HepG2 (cell line): ENCODE data around the gene FGGY. TPM values are rescaled to one million over a fixed set of nuclear protein-coding genes. Genes with fewer than 3 reads are reported as not detected.

Experiments used
- ATAC-seq: fragments of 200-7000 bp; cut with Tn5 transposase; 3 replicates; pipeline ENCODE4 v1.9.1; 2020; ENCODE audit warnings: mild to moderate bottlenecking, moderate library complexity
- BruUV-seq: library from RNA; stranded (reverse); fragments of 400-500 nt; replicated peaks from 2 replicates; lab custom pipeline; 2021; lab: Mats Ljungman, UMichigan
- CTCF ChIA-PET: fragments of 300-600 bp; formaldehyde crosslinking; extraction: SDS; loops from one replicate; lab custom pipeline; 2021; ENCODE audit warnings: low total read pairs, inconsistent platforms, low intra/inter-chr PET ratio; lab: Yijun Ruan, JAX
- POLR2A ChIA-PET: fragments of 350-600 bp; sonication (Branson Sonifier 250); formaldehyde crosslinking; loops from one replicate; lab custom pipeline; 2020; ENCODE audit warnings: antibody characterized with exemption, inconsistent platforms; lab: Yijun Ruan, JAX
- DNase-seq: peaks from one replicate; pipeline ENCODE4 v3.0.0-alpha.2; 2015; ENCODE audit warnings: low spot score
- FAIRE-seq: peaks from 3 replicates; lab custom pipeline; 2011; peaks lifted over from hg19 to GRCh38; lab: Jason Lieb, UNC
- H2AFZ ChIP-seq: one replicate; pipeline ENCODE4 v1.6.1; 2011; ENCODE audit warnings: low read length, inconsistent platforms
- H3K27ac ChIP-seq: fragments of 300-600 bp; 3 replicates; pipeline ENCODE4 v1.8.0; 2011; ENCODE audit warnings: mixed run types, mild to moderate bottlenecking, mixed read lengths, low read length, inconsistent platforms; ENCODE audit not compliant: insufficient read depth; ENCODE audit errors: extremely low read length
- H3K27me3 ChIP-seq, 2 experiments: fragments of 200-600 bp in 1 of 2; 2 replicates in 1 of 2; 3 replicates in 1 of 2; pipeline versions ENCODE4 v1.6.0 to v1.8.0; 2011; ENCODE audit warnings: low read length in 2 of 2, mild to moderate bottlenecking in 2 of 2, moderate library complexity in 2 of 2, inconsistent platforms in 1 of 2; ENCODE audit not compliant: insufficient read depth in 2 of 2, control insufficient read depth in 1 of 2
- H3K36me3 ChIP-seq, 2 experiments: fragments of 200-600 bp in 1 of 2; replicated peaks in 1 of 2; 2 replicates in 1 of 2; 3 replicates in 1 of 2; pipeline versions ENCODE4 v1.5.1 to v1.8.0; 2011; ENCODE audit warnings: low read length in 2 of 2, inconsistent platforms in 1 of 2; ENCODE audit not compliant: insufficient read depth in 2 of 2, control insufficient read depth in 1 of 2
- H3K4me1 ChIP-seq: 2 replicates; pipeline ENCODE4 v1.5.1; 2012; ENCODE audit warnings: low read length, inconsistent platforms; ENCODE audit not compliant: insufficient read depth
- H3K4me2 ChIP-seq: 2 replicates; pipeline ENCODE4 v1.6.0; 2011; ENCODE audit warnings: low read depth, low read length, inconsistent platforms
- H3K4me3 ChIP-seq, 3 experiments: fragments of 200-600 bp in 1 of 3; sonication (generic), shearing (Covaris generic) in 1 of 3; replicated peaks in 1 of 3; 2 replicates each; pipeline ENCODE4 v1.5.1; 2011 to 2016; ENCODE audit warnings: low read length in 3 of 3, inconsistent platforms in 2 of 3, low read depth in 2 of 3, mild to moderate bottlenecking in 2 of 3, control low read depth in 1 of 3, mixed read lengths in 1 of 3; ENCODE audit not compliant: insufficient read depth in 1 of 3
- H3K79me2 ChIP-seq: one replicate; pipeline ENCODE4 v1.6.1; 2011; ENCODE audit warnings: low read length, inconsistent platforms; ENCODE audit not compliant: insufficient read depth
- H3K9ac ChIP-seq: 2 replicates; pipeline ENCODE4 v1.6.0; 2011; ENCODE audit warnings: mild to moderate bottlenecking, low read depth, low read length, inconsistent platforms; ENCODE audit not compliant: insufficient read depth
- H3K9me3 ChIP-seq: 2 replicates; pipeline ENCODE4 v1.5.1; 2012; ENCODE audit warnings: mild to moderate bottlenecking, low read length
- H4K20me1 ChIP-seq: 2 replicates; pipeline ENCODE4 v1.6.0; 2011; ENCODE audit warnings: inconsistent platforms, mild to moderate bottlenecking, low read length, moderate library complexity; ENCODE audit not compliant: insufficient read depth
- BHLHE40 ChIP-seq: IDR thresholded peaks from 2 replicates; pipeline ENCODE4 v1.6.1; 2011; ENCODE audit warnings: low read length, improper control_type of control experiment
- FOXO1 ChIP-seq: sonication (generic); formaldehyde crosslinking; IDR thresholded peaks from 2 replicates; pipeline ENCODE4 v1.4.0; 2020; ENCODE audit warnings: missing genetic modification reagents
- HES4 ChIP-seq: sonication (generic); formaldehyde crosslinking; IDR thresholded peaks from 2 replicates; pipeline ENCODE4 v1.9.0; 2021; ENCODE audit warnings: mild to moderate bottlenecking, missing genetic modification reagents, borderline replicate concordance
- MAFG ChIP-seq: sonication (generic); formaldehyde crosslinking; IDR thresholded peaks from 2 replicates; pipeline ENCODE4 v1.5.1; 2020; ENCODE audit warnings: mild to moderate bottlenecking, missing genetic modification reagents
- NCOR1 ChIP-seq: fragments of 200-600 bp; sonication (generic); IDR thresholded peaks from 2 replicates; pipeline ENCODE4 v1.7.0; 2017; ENCODE audit warnings: antibody characterized with exemption, low read length, borderline replicate concordance
- ZNF24 ChIP-seq: fragments of 450-650 bp; IDR thresholded peaks from 2 replicates; pipeline ENCODE4 v1.6.1; 2017; ENCODE audit warnings: antibody characterized with exemption, mild to moderate bottlenecking
- ZNF773 ChIP-seq: sonication (generic); formaldehyde crosslinking; IDR thresholded peaks from 2 replicates; pipeline ENCODE4 v1.4.0; 2020; ENCODE audit warnings: missing genetic modification reagents, borderline replicate concordance
- ZNF850 ChIP-seq: sonication (generic); formaldehyde crosslinking; conservative IDR thresholded peaks from 2 replicates; pipeline ENCODE4 v1.9.0; 2021; ENCODE audit warnings: mild to moderate bottlenecking, missing genetic modification reagents
- WGBS: methylation state at CpG from one replicate; pipeline ENCODE4 v1.1.6; 2017; ENCODE audit warnings: low lambda C conversion rate; 5-methylcytosine and 5-hydroxymethylcytosine counted together
- in situ Hi-C: cut with HindIII; loops from 2 replicates; pipeline ENCODE4 v1.10.0; 2017; ENCODE audit warnings: low pct_unique_long_range_greater_than_20kb; ENCODE audit not compliant: extremely low pct_ligation_motif_present
- intact Hi-C: fragments of 100-400 bp; cut with micrococcal nuclease; formaldehyde crosslinking; loops from one replicate; pipeline ENCODE4 v1.10.0; 2022; ENCODE audit not compliant: unreplicated experiment
- polyA plus RNA-seq, 8 experiments: library from polyadenylated mRNA; depleted of rRNA in 3 of 8; stranded (reverse) in 7 of 8; unstranded in 1 of 8; fragments of >200 nt; fragmentation: Illumina TruSeq in 4 of 8; extraction: Trizol in 4 of 8; gene quantifications; 2 replicates each; pipeline versions ENCODE4 v1.2.1 to v1.2.3, GENCODE V29; 2011 to 2016; ENCODE audit warnings: low read depth in 4 of 8, missing spikeins in 1 of 8, mixed read lengths in 1 of 8; ENCODE audit not compliant: insufficient read depth in 1 of 8
- total RNA-seq, 5 experiments: library from RNA; depleted of rRNA; stranded (reverse); fragments of >200 nt; fragmentation: Illumina TruSeq; extraction: Trizol; gene quantifications; 2 replicates each; pipeline ENCODE4 v1.2.3, GENCODE V29; 2016; ENCODE audit warnings: low read depth in 1 of 5
- TF ChIP-seq, protein P1 (sequence below): IDR thresholded peaks from 2 replicates; pipeline ENCODE4 v1.6.1; 2012; ENCODE audit warnings: low read length, improper control_type of control experiment
- TF ChIP-seq, protein P2 (sequence below): IDR thresholded peaks from 2 replicates; pipeline ENCODE4 v1.6.1; 2016; ENCODE audit warnings: missing compliant biosample characterization, missing genetic modification reagents, borderline replicate concordance
- TF ChIP-seq, protein P3 (sequence below): sonication (generic); formaldehyde crosslinking; IDR thresholded peaks from 2 replicates; pipeline ENCODE4 v1.8.1; 2023; ENCODE audit warnings: mild to moderate bottlenecking, inconsistent platforms, moderate library complexity, missing genetic modification reagents, borderline replicate concordance

The FGGY gene
- total and polyA plus RNA-seq, 2 of the 13 experiments (the other 11 are each of a cell fraction or from before 2014, with no cell fraction given) = 15.7 to 27.5 TPM

DNA sequence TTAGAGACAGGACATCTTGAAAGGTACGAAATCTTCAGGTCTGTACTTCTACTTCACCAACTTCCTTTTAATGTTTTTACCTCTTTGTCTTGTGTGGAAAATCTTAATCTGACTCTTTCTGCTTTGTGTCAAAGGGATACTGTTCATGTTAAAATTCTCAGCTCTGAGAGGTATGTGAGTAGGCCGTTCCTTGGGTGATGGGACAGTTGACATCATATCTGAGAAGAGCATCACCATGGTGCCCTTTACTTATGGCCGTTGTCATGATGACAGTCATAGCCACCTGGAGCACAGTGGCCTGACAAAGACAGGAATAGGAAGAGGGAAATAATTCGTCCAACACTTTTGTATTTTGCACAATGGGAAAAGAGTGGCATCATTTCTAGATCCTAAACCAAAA lies 145.6 kb downstream of the FGGY start (continued):
- TF ChIP-seq ZNF773 (CRISPR knock-in tag) = no peak
- TF ChIP-seq, protein P1, sequence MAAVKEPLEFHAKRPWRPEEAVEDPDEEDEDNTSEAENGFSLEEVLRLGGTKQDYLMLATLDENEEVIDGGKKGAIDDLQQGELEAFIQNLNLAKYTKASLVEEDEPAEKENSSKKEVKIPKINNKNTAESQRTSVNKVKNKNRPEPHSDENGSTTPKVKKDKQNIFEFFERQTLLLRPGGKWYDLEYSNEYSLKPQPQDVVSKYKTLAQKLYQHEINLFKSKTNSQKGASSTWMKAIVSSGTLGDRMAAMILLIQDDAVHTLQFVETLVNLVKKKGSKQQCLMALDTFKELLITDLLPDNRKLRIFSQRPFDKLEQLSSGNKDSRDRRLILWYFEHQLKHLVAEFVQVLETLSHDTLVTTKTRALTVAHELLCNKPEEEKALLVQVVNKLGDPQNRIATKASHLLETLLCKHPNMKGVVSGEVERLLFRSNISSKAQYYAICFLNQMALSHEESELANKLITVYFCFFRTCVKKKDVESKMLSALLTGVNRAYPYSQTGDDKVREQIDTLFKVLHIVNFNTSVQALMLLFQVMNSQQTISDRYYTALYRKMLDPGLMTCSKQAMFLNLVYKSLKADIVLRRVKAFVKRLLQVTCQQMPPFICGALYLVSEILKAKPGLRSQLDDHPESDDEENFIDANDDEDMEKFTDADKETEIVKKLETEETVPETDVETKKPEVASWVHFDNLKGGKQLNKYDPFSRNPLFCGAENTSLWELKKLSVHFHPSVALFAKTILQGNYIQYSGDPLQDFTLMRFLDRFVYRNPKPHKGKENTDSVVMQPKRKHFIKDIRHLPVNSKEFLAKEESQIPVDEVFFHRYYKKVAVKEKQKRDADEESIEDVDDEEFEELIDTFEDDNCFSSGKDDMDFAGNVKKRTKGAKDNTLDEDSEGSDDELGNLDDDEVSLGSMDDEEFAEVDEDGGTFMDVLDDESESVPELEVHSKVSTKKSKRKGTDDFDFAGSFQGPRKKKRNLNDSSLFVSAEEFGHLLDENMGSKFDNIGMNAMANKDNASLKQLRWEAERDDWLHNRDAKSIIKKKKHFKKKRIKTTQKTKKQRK = no peak
- TF ChIP-seq, protein P2, sequence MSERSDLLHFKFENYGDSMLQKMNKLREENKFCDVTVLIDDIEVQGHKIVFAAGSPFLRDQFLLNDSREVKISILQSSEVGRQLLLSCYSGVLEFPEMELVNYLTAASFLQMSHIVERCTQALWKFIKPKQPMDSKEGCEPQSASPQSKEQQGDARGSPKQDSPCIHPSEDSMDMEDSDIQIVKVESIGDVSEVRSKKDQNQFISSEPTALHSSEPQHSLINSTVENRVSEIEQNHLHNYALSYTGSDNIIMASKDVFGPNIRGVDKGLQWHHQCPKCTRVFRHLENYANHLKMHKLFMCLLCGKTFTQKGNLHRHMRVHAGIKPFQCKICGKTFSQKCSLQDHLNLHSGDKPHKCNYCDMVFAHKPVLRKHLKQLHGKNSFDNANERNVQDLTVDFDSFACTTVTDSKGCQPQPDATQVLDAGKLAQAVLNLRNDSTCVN (CRISPR knock-in tag) = no peak
- TF ChIP-seq, protein P3, sequence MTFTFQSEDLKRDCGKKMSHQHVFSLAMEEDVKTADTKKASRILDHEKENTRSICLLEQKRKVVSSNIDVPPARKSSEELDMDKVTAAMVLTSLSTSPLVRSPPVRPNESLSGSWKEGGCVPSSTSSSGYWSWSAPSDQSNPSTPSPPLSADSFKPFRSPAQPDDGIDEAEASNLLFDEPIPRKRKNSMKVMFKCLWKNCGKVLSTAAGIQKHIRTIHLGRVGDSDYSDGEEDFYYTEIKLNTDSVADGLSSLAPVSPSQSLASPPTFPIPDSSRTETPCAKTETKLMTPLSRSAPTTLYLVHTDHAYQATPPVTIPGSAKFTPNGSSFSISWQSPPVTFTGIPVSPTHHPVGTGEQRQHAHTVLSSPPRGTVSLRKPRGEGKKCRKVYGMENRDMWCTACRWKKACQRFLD (CRISPR knock-in tag) = no peak
- TF ChIP-seq MAFG (CRISPR knock-in tag) = no peak
- no peak for TF ChIP-seq ZNF850

DNA sequence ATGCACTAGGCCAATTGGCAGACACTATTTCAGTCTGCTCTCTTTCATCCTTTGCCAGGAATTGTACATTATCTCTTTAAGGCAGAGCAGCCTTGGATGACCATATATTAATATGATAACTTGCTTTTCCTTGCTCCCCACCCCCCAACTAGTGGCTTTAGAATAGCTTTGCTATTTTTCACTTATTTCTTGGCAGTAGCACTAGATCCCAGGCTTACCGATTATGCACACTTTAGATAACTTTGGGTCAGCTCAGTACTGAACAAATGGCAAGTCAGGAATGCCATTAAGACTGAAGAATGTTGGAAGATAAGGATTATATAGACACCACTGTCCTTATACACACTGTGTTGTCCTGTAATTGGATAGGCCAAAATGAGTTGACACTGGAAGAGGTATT lies 146.4 kb downstream of the FGGY start:
- DNase-seq = no peak
- Histone ChIP-seq H3K36me3 (no peaks in the 10 kb centered on the region), H3K4me2 (no peak overlapping the region), H3K9ac (no peak overlapping the region), H3K27ac (no peak overlapping the region), H3K79me2 (no peaks in the 10 kb centered on the region), H3K4me3 (no peak overlapping the region), H4K20me1 (no peaks in the 10 kb centered on the region), H3K27me3 (no peaks in the 10 kb centered on the region), H3K9me3 (no peaks in the 10 kb centered on the region), H2AFZ (no peak overlapping the region), H3K4me1 (peaks cover 7% of the 10 kb centered on the region)
- in situ Hi-C loops (no loop called here), intact Hi-C loops (no loop called here)
- TF ChIP-seq FOXO1 (CRISPR knock-in tag) (no peak), BHLHE40 (no peak), NCOR1 (no peak), ZNF24 (no peak), HES4 (CRISPR knock-in tag) (no peak)
- CTCF ChIA-PET = no interaction called here
- WGBS = 96% methylated on average over 1 of the region's 1 CpG
- BruUV-seq = no TSS peak
- POLR2A ChIA-PET = no interaction called here
- no peak for ATAC-seq
- no peak for FAIRE-seq
